LNCaP clone FGC (cell line): ENCODE results near the gene ZNF157.
"Not testable (repeated sequence)": the region's sequence is repeated elsewhere in the genome, so short reads cannot be mapped to it uniquely, and the experiment has no call there.

ENCODE experiments used
- DNase-seq: peaks from one replicate; pipeline ENCODE4 v3.0.0-alpha.2; 2011; ENCODE audit warnings: low read depth
- H3K4me3 ChIP-seq: 2 replicates; pipeline ENCODE4 v1.5.1; 2011; ENCODE audit warnings: mild to moderate bottlenecking, low read depth, low read length, control low read depth
- CTCF ChIP-seq: IDR thresholded peaks from 2 replicates; pipeline ENCODE4 v1.5.1; 2012; ENCODE audit warnings: mild to moderate bottlenecking; ENCODE audit not compliant: control insufficient read depth, insufficient read depth; ENCODE audit errors: extremely low read depth

The ZNF157 gene

GRCh38 chrX:47360423-47361179 lies 9.8 kb upstream of the ZNF157 start:
- DNase-seq = no peak
- no peak for TF ChIP-seq CTCF
- H3K4me3 ChIP-seq = no peak overlapping the region

GRCh38 chrX:47361538-47362511 lies 8.6 kb upstream of the ZNF157 start:
- H3K4me3 ChIP-seq = peak overlapping the region; percentile 36
- DNase-seq = peak; percentile 95
- TF ChIP-seq CTCF = peak; percentile 31; the same call in 1 of the 2 replicates

DNA sequence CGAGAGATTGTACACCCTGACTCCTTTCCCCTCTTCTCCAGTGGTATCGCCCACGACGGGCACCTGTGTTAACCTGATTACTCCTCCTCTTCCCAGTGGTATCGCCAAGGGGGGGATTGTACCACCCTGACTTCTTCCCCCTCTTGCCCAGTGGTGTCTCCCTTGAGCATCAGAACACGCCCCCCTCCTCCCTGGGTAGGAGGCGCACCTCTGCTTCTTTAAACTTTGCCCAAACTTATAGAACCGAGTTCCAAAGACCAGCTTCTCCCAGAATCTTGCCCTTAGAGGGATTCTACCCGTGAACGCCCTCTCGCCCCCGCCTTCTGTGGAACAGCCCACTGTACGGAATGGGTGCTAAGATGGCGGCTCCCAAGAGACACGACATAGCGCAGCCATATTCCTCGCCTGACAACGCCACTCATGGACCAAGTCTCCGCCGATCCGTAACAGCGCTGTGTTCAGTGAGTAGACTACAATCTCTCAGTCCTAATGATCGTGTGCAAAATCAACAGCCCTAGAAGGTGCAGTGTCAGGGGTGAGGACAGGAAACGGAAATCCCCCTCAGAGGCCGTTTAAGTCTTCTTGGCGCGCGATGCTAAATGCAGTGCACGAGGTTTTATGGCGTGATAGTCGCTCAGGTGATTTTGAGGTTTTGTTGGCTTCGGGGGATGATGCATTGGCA lies 4.2 kb upstream of the ZNF157 start:
- H3K4me3 ChIP-seq = no peak overlapping the region
- TF ChIP-seq CTCF = no peak
- no peak for DNase-seq

DNA sequence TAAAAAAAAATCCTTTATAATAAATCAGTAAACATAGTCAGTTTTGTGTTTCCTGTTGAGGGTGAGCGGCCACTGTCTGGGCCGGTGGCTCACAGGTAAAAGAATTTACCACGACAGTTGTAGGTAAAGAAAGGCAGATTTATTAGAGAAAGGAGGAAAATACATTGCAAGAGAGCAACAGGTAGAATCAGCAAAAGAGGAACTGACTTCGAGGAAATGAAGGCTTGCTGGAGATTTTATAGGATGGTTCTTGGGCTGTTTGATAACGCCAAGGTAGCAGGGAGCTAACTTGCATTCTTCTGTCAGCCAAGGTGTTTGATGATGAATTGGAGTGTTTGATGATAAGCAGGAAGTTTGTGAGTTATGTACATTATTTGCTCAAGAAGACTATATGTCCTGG lies 2.8 kb downstream of the ZNF157 start:
- no peak for TF ChIP-seq CTCF
- H3K4me3 ChIP-seq = no peak overlapping the region
- peak; percentile 8 for DNase-seq

GRCh38 chrX:47380268-47380667 lies 9.9 kb downstream of the ZNF157 start:
- no peak overlapping the region for H3K4me3 ChIP-seq
- no peak for TF ChIP-seq CTCF
- no peak for DNase-seq

GRCh38 chrX:47380837-47381236 lies 10.5 kb downstream of the ZNF157 start:
- not testable (repeated sequence) for H3K4me3 ChIP-seq

DNA sequence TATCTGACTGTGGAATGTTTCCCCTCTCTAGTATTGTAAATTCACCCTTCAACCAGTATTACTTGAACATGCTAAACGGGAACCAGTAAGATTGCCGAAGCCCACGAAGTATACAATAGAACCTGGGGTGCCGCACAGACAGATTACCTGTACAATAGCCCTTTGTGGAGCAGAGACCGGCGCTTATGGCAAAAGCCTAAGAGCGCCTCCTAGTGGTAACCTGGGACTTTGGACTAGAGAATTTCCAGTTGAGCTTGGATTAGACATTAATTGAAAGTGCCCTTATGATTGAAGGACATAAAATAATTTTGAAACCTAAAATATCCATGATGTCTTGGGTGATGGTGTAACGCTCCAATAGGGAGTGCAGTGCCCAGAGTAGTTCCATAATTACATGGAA lies 14.1 kb downstream of the ZNF157 start:
- H3K4me3 ChIP-seq = no peak overlapping the region
- peak; percentile 22 for DNase-seq
- TF ChIP-seq CTCF = peak; percentile 60

More at GRCh38 chrX:47380837-47381236, 10.5 kb downstream of the ZNF157 start:
- not testable (repeated sequence) for DNase-seq
